ENCODE data around the gene ADAMTS12. TPM values are rescaled to one million over a fixed set of nuclear protein-coding genes. Genes with fewer than 3 reads are reported as not detected.
A peak's percentile ranks its signal among the peaks of the same experiment; 100 is the strongest.

The ADAMTS12 gene
- total and polyA plus RNA-seq, 2 experiments from 2014 or later, result 9.1 to 17.1 TPM

DNA sequence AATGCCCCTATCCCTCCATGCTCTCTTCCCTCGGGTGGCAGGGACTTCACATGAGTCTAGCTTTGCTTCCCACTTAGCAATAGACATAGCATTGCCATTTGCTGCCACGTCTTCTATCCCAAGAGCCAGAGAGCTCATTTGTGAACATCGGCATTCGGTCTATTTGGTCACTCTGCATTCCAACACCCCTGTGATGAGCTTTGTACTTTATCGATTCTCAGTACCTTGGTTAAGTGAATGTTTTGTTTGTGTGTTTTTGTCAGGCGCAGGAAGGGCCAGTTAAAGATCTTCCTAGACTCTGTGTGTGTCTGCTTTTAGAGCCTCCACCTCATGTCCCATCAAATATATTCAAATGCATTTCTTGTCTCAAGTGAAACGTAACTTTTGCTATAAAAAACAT lies 309.4 kb downstream of the ADAMTS12 start:
- Histone ChIP-seq H3K27ac (ENCODE audit: low read depth) (no peak overlapping the region), H3F3A (replicated peaks; ENCODE audit: low read depth) (no peaks in the 10 kb centered on the region), H2AFZ (no peak overlapping the region), H3K4me2 (no peak overlapping the region), H3K9me2 (ENCODE audit: insufficient read depth) (no peaks in the 10 kb centered on the region; the same call in 1 of the 2 replicates), H3K36me3 (ENCODE audit: insufficient read depth) (no peaks in the 10 kb centered on the region), H3K27me3 (ENCODE audit: insufficient read depth) (no peaks in the 10 kb centered on the region), H3K4me3 (no peak overlapping the region), H4K20me1 (replicated peaks; ENCODE audit: insufficient read depth) (no peaks in the 10 kb centered on the region), H3K4me1 (ENCODE audit: insufficient read depth) (no peaks in the 10 kb centered on the region), H3K79me2 (replicated peaks; ENCODE audit: insufficient read depth) (no peaks in the 10 kb centered on the region)
- H3K27ac Mint-ChIP-seq, result no peak overlapping the region; the same call in 1 of the 2 replicates
- H3K9me3 Mint-ChIP-seq, result no peaks in the 10 kb centered on the region
- TF ChIP-seq, protein P1, sequence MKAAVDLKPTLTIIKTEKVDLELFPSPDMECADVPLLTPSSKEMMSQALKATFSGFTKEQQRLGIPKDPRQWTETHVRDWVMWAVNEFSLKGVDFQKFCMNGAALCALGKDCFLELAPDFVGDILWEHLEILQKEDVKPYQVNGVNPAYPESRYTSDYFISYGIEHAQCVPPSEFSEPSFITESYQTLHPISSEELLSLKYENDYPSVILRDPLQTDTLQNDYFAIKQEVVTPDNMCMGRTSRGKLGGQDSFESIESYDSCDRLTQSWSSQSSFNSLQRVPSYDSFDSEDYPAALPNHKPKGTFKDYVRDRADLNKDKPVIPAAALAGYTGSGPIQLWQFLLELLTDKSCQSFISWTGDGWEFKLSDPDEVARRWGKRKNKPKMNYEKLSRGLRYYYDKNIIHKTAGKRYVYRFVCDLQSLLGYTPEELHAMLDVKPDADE (IDR thresholded peaks at IDR 0.05), result no peak
- no peak for TF ChIP-seq STAT1 (IDR thresholded peaks at IDR 0.05; ENCODE audit: unreplicated experiment)
- TF ChIP-seq EZH2 (IDR thresholded peaks at IDR 0.05; ENCODE audit: low read depth, unreplicated experiment), result no peak
- TF ChIP-seq, protein P2, sequence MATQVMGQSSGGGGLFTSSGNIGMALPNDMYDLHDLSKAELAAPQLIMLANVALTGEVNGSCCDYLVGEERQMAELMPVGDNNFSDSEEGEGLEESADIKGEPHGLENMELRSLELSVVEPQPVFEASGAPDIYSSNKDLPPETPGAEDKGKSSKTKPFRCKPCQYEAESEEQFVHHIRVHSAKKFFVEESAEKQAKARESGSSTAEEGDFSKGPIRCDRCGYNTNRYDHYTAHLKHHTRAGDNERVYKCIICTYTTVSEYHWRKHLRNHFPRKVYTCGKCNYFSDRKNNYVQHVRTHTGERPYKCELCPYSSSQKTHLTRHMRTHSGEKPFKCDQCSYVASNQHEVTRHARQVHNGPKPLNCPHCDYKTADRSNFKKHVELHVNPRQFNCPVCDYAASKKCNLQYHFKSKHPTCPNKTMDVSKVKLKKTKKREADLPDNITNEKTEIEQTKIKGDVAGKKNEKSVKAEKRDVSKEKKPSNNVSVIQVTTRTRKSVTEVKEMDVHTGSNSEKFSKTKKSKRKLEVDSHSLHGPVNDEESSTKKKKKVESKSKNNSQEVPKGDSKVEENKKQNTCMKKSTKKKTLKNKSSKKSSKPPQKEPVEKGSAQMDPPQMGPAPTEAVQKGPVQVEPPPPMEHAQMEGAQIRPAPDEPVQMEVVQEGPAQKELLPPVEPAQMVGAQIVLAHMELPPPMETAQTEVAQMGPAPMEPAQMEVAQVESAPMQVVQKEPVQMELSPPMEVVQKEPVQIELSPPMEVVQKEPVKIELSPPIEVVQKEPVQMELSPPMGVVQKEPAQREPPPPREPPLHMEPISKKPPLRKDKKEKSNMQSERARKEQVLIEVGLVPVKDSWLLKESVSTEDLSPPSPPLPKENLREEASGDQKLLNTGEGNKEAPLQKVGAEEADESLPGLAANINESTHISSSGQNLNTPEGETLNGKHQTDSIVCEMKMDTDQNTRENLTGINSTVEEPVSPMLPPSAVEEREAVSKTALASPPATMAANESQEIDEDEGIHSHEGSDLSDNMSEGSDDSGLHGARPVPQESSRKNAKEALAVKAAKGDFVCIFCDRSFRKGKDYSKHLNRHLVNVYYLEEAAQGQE (IDR thresholded peaks at IDR 0.05; ENCODE audit: unreplicated experiment), result no peak
- no peak for TF ChIP-seq ZNF114 (CRISPR knock-in tag; IDR thresholded peaks at IDR 0.05)
- no peak for TF ChIP-seq EZH2phosphoT487 (IDR thresholded peaks at IDR 0.05; ENCODE audit: unreplicated experiment)
- no peak for TF ChIP-seq POLR2AphosphoS5 (IDR thresholded peaks at IDR 0.05; ENCODE audit: low read depth)
- TF ChIP-seq, protein P3, sequence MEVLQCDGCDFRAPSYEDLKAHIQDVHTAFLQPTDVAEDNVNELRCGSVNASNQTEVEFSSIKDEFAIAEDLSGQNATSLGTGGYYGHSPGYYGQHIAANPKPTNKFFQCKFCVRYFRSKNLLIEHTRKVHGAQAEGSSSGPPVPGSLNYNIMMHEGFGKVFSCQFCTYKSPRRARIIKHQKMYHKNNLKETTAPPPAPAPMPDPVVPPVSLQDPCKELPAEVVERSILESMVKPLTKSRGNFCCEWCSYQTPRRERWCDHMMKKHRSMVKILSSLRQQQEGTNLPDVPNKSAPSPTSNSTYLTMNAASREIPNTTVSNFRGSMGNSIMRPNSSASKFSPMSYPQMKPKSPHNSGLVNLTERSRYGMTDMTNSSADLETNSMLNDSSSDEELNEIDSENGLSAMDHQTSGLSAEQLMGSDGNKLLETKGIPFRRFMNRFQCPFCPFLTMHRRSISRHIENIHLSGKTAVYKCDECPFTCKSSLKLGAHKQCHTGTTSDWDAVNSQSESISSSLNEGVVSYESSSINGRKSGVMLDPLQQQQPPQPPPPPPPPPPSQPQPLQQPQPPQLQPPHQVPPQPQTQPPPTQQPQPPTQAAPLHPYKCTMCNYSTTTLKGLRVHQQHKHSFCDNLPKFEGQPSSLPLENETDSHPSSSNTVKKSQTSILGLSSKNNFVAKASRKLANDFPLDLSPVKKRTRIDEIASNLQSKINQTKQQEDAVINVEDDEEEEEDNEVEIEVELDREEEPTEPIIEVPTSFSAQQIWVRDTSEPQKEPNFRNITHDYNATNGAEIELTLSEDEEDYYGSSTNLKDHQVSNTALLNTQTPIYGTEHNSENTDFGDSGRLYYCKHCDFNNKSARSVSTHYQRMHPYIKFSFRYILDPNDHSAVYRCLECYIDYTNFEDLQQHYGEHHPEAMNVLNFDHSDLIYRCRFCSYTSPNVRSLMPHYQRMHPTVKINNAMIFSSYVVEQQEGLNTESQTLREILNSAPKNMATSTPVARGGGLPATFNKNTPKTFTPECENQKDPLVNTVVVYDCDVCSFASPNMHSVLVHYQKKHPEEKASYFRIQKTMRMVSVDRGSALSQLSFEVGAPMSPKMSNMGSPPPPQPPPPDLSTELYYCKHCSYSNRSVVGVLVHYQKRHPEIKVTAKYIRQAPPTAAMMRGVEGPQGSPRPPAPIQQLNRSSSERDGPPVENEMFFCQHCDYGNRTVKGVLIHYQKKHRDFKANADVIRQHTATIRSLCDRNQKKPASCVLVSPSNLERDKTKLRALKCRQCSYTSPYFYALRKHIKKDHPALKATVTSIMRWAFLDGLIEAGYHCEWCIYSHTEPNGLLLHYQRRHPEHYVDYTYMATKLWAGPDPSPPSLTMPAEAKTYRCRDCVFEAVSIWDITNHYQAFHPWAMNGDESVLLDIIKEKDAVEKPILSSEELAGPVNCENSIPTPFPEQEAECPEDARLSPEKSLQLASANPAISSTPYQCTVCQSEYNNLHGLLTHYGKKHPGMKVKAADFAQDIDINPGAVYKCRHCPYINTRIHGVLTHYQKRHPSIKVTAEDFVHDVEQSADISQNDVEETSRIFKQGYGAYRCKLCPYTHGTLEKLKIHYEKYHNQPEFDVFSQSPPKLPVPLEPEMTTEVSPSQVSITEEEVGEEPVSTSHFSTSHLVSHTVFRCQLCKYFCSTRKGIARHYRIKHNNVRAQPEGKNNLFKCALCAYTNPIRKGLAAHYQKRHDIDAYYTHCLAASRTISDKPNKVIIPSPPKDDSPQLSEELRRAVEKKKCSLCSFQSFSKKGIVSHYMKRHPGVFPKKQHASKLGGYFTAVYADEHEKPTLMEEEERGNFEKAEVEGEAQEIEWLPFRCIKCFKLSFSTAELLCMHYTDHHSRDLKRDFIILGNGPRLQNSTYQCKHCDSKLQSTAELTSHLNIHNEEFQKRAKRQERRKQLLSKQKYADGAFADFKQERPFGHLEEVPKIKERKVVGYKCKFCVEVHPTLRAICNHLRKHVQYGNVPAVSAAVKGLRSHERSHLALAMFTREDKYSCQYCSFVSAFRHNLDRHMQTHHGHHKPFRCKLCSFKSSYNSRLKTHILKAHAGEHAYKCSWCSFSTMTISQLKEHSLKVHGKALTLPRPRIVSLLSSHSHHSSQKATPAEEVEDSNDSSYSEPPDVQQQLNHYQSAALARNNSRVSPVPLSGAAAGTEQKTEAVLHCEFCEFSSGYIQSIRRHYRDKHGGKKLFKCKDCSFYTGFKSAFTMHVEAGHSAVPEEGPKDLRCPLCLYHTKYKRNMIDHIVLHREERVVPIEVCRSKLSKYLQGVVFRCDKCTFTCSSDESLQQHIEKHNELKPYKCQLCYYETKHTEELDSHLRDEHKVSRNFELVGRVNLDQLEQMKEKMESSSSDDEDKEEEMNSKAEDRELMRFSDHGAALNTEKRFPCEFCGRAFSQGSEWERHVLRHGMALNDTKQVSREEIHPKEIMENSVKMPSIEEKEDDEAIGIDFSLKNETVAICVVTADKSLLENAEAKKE (CRISPR knock-in tag; IDR thresholded peaks at IDR 0.05), result no peak
- TF ChIP-seq ZNF331 (CRISPR knock-in tag; IDR thresholded peaks at IDR 0.05; ENCODE audit: low read depth), result no peak
- no peak for TF ChIP-seq JUNB (IDR thresholded peaks at IDR 0.05; ENCODE audit: unreplicated experiment)
- TF ChIP-seq, protein P4, sequence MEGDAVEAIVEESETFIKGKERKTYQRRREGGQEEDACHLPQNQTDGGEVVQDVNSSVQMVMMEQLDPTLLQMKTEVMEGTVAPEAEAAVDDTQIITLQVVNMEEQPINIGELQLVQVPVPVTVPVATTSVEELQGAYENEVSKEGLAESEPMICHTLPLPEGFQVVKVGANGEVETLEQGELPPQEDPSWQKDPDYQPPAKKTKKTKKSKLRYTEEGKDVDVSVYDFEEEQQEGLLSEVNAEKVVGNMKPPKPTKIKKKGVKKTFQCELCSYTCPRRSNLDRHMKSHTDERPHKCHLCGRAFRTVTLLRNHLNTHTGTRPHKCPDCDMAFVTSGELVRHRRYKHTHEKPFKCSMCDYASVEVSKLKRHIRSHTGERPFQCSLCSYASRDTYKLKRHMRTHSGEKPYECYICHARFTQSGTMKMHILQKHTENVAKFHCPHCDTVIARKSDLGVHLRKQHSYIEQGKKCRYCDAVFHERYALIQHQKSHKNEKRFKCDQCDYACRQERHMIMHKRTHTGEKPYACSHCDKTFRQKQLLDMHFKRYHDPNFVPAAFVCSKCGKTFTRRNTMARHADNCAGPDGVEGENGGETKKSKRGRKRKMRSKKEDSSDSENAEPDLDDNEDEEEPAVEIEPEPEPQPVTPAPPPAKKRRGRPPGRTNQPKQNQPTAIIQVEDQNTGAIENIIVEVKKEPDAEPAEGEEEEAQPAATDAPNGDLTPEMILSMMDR (conservative IDR thresholded peaks at IDR 0.05; ENCODE audit: low read depth in 2 of 2), result no peak
- no peak for TF ChIP-seq NANOG (IDR thresholded peaks at IDR 0.05; ENCODE audit: borderline replicate concordance)
- no peaks in the 10 kb centered on the region for H3K27me3 Mint-ChIP-seq (ENCODE audit: insufficient read depth, low read depth, poor library complexity)
- peak; percentile 21 for DNase-seq (ENCODE audit: low spot score)
- no peaks in the 10 kb centered on the region for H3K4me1 Mint-ChIP-seq
- no peak overlapping the region for H3K4me3 Mint-ChIP-seq
- H3K36me3 Mint-ChIP-seq (ENCODE audit: low read depth), result 0 out of 3 replicates have a peak, but pooled peaks cover 5% of the 10 kb centered on the region
- ATAC-seq, result no peak; the same call in 2 of the 3 replicates

Measured in GM23338 (cell line).